ENCODE data around the gene TMEM150B.

GRCh38 chr19:55316646-55317045 is 8.5 kb downstream of the TMEM150B start:
- TF ChIP-seq CTCF (IDR thresholded peaks at IDR 0.05) (no peak), EZH2 (IDR thresholded peaks at IDR 0.05; ENCODE audit: borderline replicate concordance, insufficient read depth, low read depth, low read length, poor library complexity, severe bottlenecking) (no peak)
